ENCODE results near the gene PSMD12.
"Not testable (repeated sequence)": the region's sequence is repeated elsewhere in the genome, so short reads cannot be mapped to it uniquely, and the experiment has no call there.

PSMD12 gene

GRCh38 chr17:67305446-67306235 is 60.7 kb downstream of the PSMD12 start:
- DNase-seq (ENCODE audit: low spot score), result not testable (repeated sequence)

DNA sequence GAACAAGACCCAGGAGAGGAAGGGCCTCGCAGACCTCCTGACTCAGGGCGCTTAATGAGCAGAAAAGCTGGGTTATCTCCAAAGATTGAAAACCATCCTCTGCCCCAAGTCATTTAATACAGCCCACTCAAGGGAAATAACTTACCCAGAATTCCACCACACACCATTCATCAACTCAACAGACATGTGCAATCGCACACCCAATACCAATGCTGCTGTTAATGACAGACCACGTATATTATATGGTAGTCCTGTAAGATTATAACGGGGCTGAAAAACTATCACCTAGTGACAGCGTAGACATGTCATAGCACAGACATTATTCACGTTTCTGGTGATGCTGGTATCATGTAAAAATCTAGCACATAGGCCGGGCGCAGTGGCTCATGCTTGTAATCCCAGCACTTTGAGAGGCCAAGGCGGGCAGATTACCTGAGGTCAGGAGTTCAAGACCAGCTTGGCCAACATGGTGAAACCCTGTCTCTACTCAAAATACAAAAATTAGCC is 68.9 kb downstream of the PSMD12 start:
- no peak for DNase-seq (ENCODE audit: low spot score)

DNA sequence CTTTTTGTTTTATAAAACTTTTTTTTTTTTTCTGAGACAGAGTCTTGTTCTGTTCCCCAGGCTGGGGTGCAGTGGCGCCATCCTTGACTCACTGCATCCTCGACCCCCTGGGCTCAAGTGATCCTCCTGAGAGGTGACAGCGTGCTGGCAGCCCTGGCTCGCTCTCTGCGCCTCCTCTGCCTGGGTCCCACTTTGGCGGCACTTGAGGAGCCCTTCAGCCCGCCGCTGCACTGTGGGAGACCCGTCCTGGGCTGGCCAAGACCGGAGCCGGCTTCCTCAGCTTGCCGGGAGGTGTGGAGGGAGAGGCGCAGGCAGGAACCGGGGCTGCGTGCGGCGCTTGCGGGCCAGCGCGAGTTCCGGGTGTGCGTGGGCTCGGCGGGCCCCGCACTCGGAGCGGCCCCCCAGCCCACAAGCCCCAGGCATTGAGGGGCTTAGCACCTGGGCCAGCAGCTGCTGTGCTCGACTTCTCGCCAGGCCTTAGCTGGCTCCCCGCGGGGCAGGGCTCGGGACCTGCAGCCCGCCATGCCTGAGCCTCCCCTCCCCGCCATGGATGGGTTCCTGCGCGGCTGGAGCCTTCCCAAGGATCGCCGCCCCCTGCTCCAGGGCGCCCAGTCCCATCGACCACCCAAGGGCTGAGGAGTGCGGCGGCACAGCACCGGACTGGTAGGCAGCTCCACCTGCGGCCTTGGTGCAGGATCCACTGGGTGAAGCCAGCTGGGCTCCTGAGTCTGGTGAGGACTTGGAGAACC is 71.8 kb downstream of the PSMD12 start:
- DNase-seq (ENCODE audit: low spot score), result no peak

DNA sequence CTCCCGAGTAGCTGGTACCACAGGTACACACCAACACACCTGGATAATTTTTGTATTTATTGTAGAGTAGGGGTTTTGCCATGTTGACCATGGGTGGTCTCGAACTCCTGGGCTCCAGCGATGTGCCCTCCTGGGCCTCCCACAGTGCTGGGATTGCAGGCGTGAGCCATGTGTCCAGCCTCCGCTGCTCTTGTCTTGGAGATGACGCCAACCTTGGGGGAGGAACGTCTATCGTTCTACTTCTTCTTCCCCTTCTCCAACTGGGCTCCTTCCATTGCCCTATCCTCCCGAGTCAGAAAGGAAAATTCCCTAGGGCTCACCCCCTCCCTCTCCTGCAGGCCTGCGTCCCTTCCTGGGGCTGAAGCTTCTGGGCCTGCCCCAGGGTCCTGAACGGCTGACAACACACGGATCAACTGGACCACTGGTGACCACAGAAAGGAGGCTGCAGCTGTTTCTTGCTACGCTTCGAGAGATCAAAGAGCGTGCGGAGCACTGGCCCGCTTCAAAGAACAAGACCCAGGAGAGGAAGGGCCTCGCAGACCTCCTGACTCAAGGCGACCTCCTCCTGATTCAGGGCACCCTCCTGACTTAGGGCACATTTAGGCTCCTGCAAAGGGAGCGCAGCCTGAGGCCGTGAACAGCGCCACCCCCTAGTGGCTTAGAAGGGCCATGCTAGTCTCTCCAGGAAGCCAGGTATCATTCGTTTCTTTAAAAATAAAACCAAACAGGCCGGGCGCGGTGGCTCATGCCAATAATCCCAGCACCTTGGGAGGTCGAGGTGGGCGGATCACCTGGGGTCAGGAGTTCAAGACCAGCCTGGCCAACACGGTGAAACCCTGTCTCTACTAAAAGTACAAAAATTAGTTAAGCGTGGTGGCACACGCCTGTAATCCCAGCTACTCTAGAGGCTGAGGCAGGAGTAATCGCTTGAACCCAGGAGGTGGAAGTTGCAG is 72.8 kb downstream of the PSMD12 start:
- DNase-seq (ENCODE audit: low spot score), result peak; percentile 44

- DNase-seq (ENCODE audit: low spot score), result no peak
Measured at GRCh38 chr17:67290711-67291291, 75.6 kb downstream of the PSMD12 start.

DNA sequence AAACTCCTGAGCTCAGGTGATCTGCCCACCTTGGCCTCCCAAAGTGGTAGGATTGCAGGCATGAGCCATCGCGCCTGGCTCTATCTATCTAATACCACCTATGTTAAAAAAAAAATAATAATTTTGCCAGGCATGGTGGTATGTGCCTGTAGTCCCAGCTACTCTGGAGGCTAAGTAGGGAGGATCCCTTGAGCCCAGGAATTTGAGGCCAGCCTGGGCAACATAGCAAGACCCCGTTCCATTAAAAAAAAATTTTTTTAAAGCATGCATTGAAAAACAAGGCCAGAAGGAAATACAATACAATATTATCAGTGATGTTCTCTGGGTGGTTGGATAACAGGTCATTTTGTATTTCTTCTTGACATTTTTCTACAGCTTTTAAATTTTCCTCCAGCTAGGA is 76.1 kb downstream of the PSMD12 start:
- DNase-seq (ENCODE audit: low spot score), result no peak

DNA sequence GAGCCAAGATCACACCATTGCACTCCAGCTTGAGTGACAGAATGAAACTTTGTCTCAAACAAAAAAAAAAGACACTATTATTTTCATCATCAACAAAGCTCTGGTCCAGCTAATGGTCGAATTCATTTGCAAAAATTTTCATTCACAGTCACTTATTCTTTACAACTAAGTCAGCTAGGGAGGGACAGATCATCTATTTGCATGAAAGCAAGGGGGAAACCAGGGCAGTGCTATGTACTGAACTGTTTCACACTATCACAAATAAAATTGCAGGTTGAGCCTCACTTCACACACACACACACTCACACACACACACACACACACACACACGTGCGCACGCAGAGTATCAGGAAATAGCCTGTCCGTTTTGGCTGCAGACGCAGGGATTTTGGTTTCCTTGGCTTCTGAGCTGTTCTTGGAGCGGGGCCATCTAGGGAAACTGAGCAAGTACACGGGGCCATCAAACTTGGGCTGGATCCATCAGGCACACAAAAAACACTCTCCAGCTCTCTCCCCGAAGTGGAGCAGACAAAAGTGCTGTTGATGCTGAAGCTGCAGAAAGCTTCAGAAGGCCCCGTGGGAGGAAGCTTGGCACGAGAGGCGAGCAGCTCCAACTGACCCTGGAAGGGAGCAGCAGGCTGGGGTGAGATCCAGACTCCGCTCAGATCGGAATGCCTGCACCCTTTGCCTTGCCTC is 77.0 kb downstream of the PSMD12 start:
- DNase-seq (ENCODE audit: low spot score), result no peak
